Endodermal cell (in vitro differentiated cells): ENCODE results near the gene CFAP61. TPM values are rescaled to one million over a fixed set of nuclear protein-coding genes. Genes with fewer than 3 reads are reported as not detected.

Experiments used
- DNase-seq: peaks from one replicate; pipeline ENCODE4 v3.0.0-alpha.2; 2017
- H3K27ac ChIP-seq: 2 replicates; pipeline ENCODE4 v1.5.1; 2013; ENCODE audit warnings: mild to moderate bottlenecking, low read depth, low read length, moderate library complexity
- H3K27me3 ChIP-seq: 2 replicates; pipeline ENCODE4 v1.6.1; 2013; ENCODE audit warnings: mild to moderate bottlenecking, low read length, moderate library complexity; ENCODE audit not compliant: insufficient read depth, control insufficient read depth, poor library complexity, severe bottlenecking
- H3K36me3 ChIP-seq: 2 replicates; pipeline ENCODE4 v1.7.0; 2013; ENCODE audit warnings: mild to moderate bottlenecking, low read length, moderate library complexity; ENCODE audit not compliant: control insufficient read depth, insufficient read depth
- H3K4me1 ChIP-seq: one replicate; pipeline ENCODE4 v1.7.0; 2013; ENCODE audit warnings: low read length; ENCODE audit not compliant: control insufficient read depth, insufficient read depth
- H3K4me3 ChIP-seq: 2 replicates; pipeline ENCODE4 v1.5.1; 2013; ENCODE audit warnings: mild to moderate bottlenecking, low read length, moderate library complexity
- H3K9ac ChIP-seq: 2 replicates; pipeline ENCODE4 v1.6.1; 2013; ENCODE audit warnings: mild to moderate bottlenecking, low read length, moderate library complexity; ENCODE audit not compliant: poor library complexity, severe bottlenecking; ENCODE audit errors: extremely low read depth
- H3K9me3 ChIP-seq: 2 replicates; pipeline ENCODE4 v1.6.1; 2013; ENCODE audit warnings: mild to moderate bottlenecking, low read length, moderate library complexity; ENCODE audit not compliant: control insufficient read depth
- H3K27ac Mint-ChIP-seq: 2 replicates; pipeline ENCODE4 v1.8.0; 2020; ENCODE audit warnings: mixed read lengths
- H3K27me3 Mint-ChIP-seq: 2 replicates; pipeline ENCODE4 v1.8.0; 2021; ENCODE audit warnings: mild to moderate bottlenecking, mixed read lengths; ENCODE audit not compliant: insufficient read depth
- H3K36me3 Mint-ChIP-seq: 2 replicates; pipeline ENCODE4 v1.8.0; 2020; ENCODE audit warnings: low read depth, mixed read lengths
- H3K4me1 Mint-ChIP-seq: 2 replicates; pipeline ENCODE4 v1.8.0; 2020; ENCODE audit warnings: mixed read lengths
- H3K4me3 Mint-ChIP-seq: 2 replicates; pipeline ENCODE4 v1.8.0; 2020; ENCODE audit warnings: mild to moderate bottlenecking, moderate library complexity, mixed read lengths
- H3K9me3 Mint-ChIP-seq: 2 replicates; pipeline ENCODE4 v1.8.0; 2020; ENCODE audit warnings: mild to moderate bottlenecking, mixed read lengths
- WGBS, 2 experiments: methylation state at CpG; one replicate each; pipeline versions ENCODE4 v1.1.5 to v1.1.7; 2013; ENCODE audit warnings: missing lambda C conversion rate in 2 of 2, mixed read lengths in 1 of 2; ENCODE audit not compliant: insufficient coverage in 1 of 2, insufficient read length in 1 of 2; 5-methylcytosine and 5-hydroxymethylcytosine counted together
- total RNA-seq, 2 donors: library from RNA; stranded (reverse); fragmentation: NEBNext Ultra II Directional in 1 of 2; extraction: Animal tissue kit (Norgen Biotek cat#: 25700) in 1 of 2; gene quantifications; 2 replicates in 1 of 2; 3 replicates in 1 of 2; pipeline ENCODE4 v1.2.1, GENCODE V29; 2021
- TF ChIP-seq, protein P1 (sequence below): fragments of 200-600 bp; sonication (generic); conservative IDR thresholded peaks from 2 replicates; pipeline ENCODE4 v1.5.0; 2021; ENCODE audit warnings: antibody characterized with exemption, mild to moderate bottlenecking

Gene CFAP61
- total RNA-seq, 2 donors from 2014 or later = 0.64 to 0.73 TPM

DNA sequence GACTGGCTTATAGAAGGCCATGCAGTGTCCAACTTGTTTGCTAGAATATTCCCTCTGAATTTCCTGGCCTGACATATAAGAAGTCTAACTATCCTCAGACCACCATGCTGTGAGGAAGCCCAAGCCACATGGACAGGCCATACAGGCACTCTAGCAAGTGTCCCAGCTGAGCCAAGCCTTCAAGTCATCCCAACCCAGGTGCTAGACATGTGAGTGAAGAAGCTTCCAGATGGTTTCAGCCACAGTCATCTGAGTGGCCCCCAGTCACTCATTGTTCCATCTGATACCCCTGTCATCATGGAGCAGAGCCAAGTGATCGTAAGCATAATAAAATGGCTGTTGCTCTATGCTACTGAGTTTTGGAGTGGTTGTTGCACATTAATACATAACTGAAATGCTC, 269.6 kb downstream of the CFAP61 start:
- WGBS, 2 experiments = 94 to 100% methylated on average over 1 of the region's 1 CpG
- Mint-ChIP-seq H3K36me3 (no peaks in the 10 kb centered on the region), H3K4me1 (peaks cover 3% of the 10 kb centered on the region), H3K27me3 (peaks cover 2% of the 10 kb centered on the region), H3K9me3 (no peaks in the 10 kb centered on the region), H3K27ac (no peak overlapping the region), H3K4me3 (no peak overlapping the region)
- TF ChIP-seq, protein P1, sequence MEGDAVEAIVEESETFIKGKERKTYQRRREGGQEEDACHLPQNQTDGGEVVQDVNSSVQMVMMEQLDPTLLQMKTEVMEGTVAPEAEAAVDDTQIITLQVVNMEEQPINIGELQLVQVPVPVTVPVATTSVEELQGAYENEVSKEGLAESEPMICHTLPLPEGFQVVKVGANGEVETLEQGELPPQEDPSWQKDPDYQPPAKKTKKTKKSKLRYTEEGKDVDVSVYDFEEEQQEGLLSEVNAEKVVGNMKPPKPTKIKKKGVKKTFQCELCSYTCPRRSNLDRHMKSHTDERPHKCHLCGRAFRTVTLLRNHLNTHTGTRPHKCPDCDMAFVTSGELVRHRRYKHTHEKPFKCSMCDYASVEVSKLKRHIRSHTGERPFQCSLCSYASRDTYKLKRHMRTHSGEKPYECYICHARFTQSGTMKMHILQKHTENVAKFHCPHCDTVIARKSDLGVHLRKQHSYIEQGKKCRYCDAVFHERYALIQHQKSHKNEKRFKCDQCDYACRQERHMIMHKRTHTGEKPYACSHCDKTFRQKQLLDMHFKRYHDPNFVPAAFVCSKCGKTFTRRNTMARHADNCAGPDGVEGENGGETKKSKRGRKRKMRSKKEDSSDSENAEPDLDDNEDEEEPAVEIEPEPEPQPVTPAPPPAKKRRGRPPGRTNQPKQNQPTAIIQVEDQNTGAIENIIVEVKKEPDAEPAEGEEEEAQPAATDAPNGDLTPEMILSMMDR = no peak
- no peak overlapping the region for H3K9ac ChIP-seq
- no peak overlapping the region for H3K4me3 ChIP-seq
- no peaks in the 10 kb centered on the region for H3K27me3 ChIP-seq
- H3K27ac ChIP-seq = no peak overlapping the region
- no peaks in the 10 kb centered on the region for H3K36me3 ChIP-seq
- H3K4me1 ChIP-seq = no peaks in the 10 kb centered on the region
- DNase-seq = no peak
- no peaks in the 10 kb centered on the region for H3K9me3 ChIP-seq

DNA sequence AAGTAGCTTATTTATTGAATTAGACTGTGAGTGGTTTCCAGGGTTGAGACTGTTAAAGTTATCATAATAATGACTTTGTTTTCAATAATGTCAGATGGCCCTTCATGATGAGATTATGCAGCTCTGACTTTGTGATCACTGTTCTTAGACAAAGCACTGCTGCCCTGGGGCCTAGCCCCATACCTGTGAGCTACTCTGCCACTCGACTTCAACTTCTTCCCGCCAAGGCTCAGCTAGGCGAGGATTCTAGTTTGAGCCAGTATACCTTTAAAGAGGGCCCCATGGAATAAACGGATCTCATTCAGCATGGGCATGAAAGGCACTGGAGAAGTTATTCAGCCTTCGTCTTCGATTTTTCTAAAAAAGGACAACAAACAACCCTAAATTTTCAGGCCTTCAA, 270.6 kb downstream of the CFAP61 start:
- H3K27ac ChIP-seq = no peak overlapping the region
- TF ChIP-seq, protein P1 = no peak
- DNase-seq = no peak
- Mint-ChIP-seq H3K36me3 (no peaks in the 10 kb centered on the region), H3K4me1 (peaks cover 3% of the 10 kb centered on the region), H3K27ac (no peak overlapping the region), H3K9me3 (no peaks in the 10 kb centered on the region), H3K4me3 (no peak overlapping the region), H3K27me3 (no peaks in the 10 kb centered on the region)
- H3K9ac ChIP-seq = no peak overlapping the region
- 90 to 98% methylated on average over 6 of the region's 6 CpGs for WGBS, 2 experiments
- H3K4me1 ChIP-seq = no peaks in the 10 kb centered on the region
- no peaks in the 10 kb centered on the region for H3K36me3 ChIP-seq
- no peak overlapping the region for H3K4me3 ChIP-seq
- H3K9me3 ChIP-seq = no peaks in the 10 kb centered on the region
- no peaks in the 10 kb centered on the region for H3K27me3 ChIP-seq

DNA sequence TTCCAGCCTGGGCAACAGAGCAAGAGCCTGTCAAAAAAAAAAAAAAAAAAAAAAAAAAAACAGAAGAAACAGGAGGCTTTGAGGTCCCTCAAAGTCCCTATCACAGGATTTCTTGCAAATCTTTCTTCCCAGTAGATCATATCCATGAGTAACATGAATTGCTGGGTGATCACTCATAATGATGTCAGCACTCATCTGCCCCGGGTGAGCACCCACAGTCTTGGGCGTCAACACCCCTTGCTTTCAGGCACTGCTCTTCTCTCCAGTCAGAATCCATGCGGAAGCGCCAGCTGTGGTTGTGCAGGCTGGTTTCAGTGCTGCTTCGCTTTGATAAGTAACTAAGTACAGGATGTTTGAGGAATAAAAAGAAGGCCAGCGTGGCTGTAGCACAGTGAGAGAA, 275.4 kb downstream of the CFAP61 start:
- no peak overlapping the region for H3K27ac ChIP-seq
- TF ChIP-seq, protein P1 = no peak
- H3K27ac Mint-ChIP-seq = no peak overlapping the region
- no peak for DNase-seq
- H3K27me3 ChIP-seq = no peaks in the 10 kb centered on the region
- H3K36me3 ChIP-seq = no peaks in the 10 kb centered on the region
- H3K4me3 Mint-ChIP-seq = no peak overlapping the region
- H3K36me3 Mint-ChIP-seq = no peaks in the 10 kb centered on the region
- 96 to 99% methylated on average over 4 to 6 of the region's 6 CpGs for WGBS, 2 experiments
- no peaks in the 10 kb centered on the region for H3K27me3 Mint-ChIP-seq
- no peaks in the 10 kb centered on the region for H3K9me3 ChIP-seq
- H3K4me1 ChIP-seq = no peaks in the 10 kb centered on the region
- peaks cover 1% of the 10 kb centered on the region for H3K4me1 Mint-ChIP-seq
- no peak overlapping the region for H3K4me3 ChIP-seq
- H3K9me3 Mint-ChIP-seq = no peaks in the 10 kb centered on the region
- H3K9ac ChIP-seq = no peak overlapping the region
